A549 (cell line): ENCODE results near the gene SLC16A10. TPM values are rescaled to one million over a fixed set of nuclear protein-coding genes. Genes with fewer than 3 reads are reported as not detected.

Source experiments
- ATAC-seq, 2 experiments: fragments of 200-7000 bp in 1 of 2; fragments of >200 bp in 1 of 2; cut with Nextera tagmentation in 1 of 2; cut with Tn5 transposase in 1 of 2; 3 replicates each; pipeline versions ENCODE4 v1.8.0 to v1.9.1; 2018 to 2020; ENCODE audit warnings: mild to moderate bottlenecking in 1 of 2, moderate library complexity in 1 of 2
- CTCF ChIA-PET: fragments of 300-600 bp; sonication (Branson Sonifier 250); formaldehyde crosslinking; extraction: SDS; loops from one replicate; lab custom pipeline; 2021; ENCODE audit warnings: antibody characterized with exemption, inconsistent platforms; lab: Yijun Ruan, JAX
- POLR2A ChIA-PET: fragments of 350-600 bp; formaldehyde crosslinking; extraction: SDS; loops from one replicate; lab custom pipeline; 2021; ENCODE audit warnings: antibody characterized with exemption, inconsistent platforms; lab: Yijun Ruan, JAX
- DNase-seq, 2 experiments: peaks; one replicate each; pipeline versions ENCODE4 v3.0.0 to v3.0.0-alpha.2; 2011 to 2016; ENCODE audit warnings: low read depth in 1 of 2, low spot score in 1 of 2
- FAIRE-seq: peaks from 2 replicates; lab custom pipeline; 2011; peaks lifted over from hg19 to GRCh38; lab: Jason Lieb, UNC
- H3K27ac ChIP-seq, 2 experiments: fragments of >200 bp; sonication (Bioruptor Twin); formaldehyde crosslinking; 3 replicates each; pipeline ENCODE4 v1.5.1; 2016 to 2017
- H3K4me1 ChIP-seq: fragments of >200 bp; sonication (Bioruptor Twin); formaldehyde crosslinking; 3 replicates; pipeline ENCODE4 v1.6.1; 2016
- H3K4me2 ChIP-seq: fragments of >200 bp; sonication (Bioruptor Twin); formaldehyde crosslinking; 3 replicates; pipeline ENCODE4 v1.6.1; 2016
- H3K4me3 ChIP-seq: fragments of >200 bp; sonication (Bioruptor Twin); formaldehyde crosslinking; 3 replicates; pipeline ENCODE4 v1.5.1; 2016
- H3K9me3 ChIP-seq: fragments of >200 bp; sonication (Bioruptor Twin); formaldehyde crosslinking; 3 replicates; pipeline ENCODE4 v1.6.1; 2016
- BHLHE40 ChIP-seq: IDR thresholded peaks from 2 replicates; pipeline ENCODE4 v1.6.1; 2012; ENCODE audit warnings: low read depth, low read length, inconsistent platforms
- CBX2 ChIP-seq: fragments of 200-600 bp; sonication (generic); IDR thresholded peaks from 2 replicates; pipeline ENCODE4 v1.6.1; 2016; ENCODE audit warnings: low read depth, mild to moderate bottlenecking, borderline replicate concordance
- CBX8 ChIP-seq: fragments of 200-600 bp; sonication (generic); IDR thresholded peaks from 2 replicates; pipeline ENCODE4 v1.6.1; 2016
- CEBPB ChIP-seq, 2 experiments: fragments of >200 bp in 1 of 2; sonication (Bioruptor Twin) in 1 of 2; formaldehyde crosslinking in 1 of 2; IDR thresholded peaks; 2 replicates each; pipeline ENCODE4 v1.6.1; 2012 to 2016
- CHD2 ChIP-seq: fragments of 150-350 bp; IDR thresholded peaks from 2 replicates; pipeline ENCODE4 v1.6.1; 2014; ENCODE audit warnings: low read length; ENCODE audit not compliant: partially characterized antibody
- EHF ChIP-seq: fragments of 250-450 bp; sonication (Bioruptor Pico); IDR thresholded peaks from 2 replicates; pipeline ENCODE4 v1.5.0; 2020; ENCODE audit warnings: mild to moderate bottlenecking
- EHMT2 ChIP-seq: fragments of 200-600 bp; sonication (generic); IDR thresholded peaks from 2 replicates; pipeline ENCODE4 v1.6.1; 2016; ENCODE audit warnings: antibody characterized with exemption, low read depth, mild to moderate bottlenecking, moderate library complexity
- EP300 ChIP-seq, 2 experiments: fragments of >200 bp; sonication (Bioruptor Twin); formaldehyde crosslinking; IDR thresholded peaks; 2 replicates in 1 of 2; 3 replicates in 1 of 2; pipeline ENCODE4 v1.6.1; 2016 to 2017
- FOXS1 ChIP-seq: fragments of 250-450 bp; sonication (Bioruptor Pico); IDR thresholded peaks from 2 replicates; pipeline ENCODE4 v1.5.0; 2020; ENCODE audit warnings: mild to moderate bottlenecking, moderate library complexity
- HOXA7 ChIP-seq: fragments of 250-450 bp; sonication (Bioruptor Pico); IDR thresholded peaks from 2 replicates; pipeline ENCODE4 v1.5.0; 2020; ENCODE audit warnings: mild to moderate bottlenecking, moderate library complexity
- KDM1A ChIP-seq: fragments of 200-600 bp; sonication (generic); IDR thresholded peaks from 2 replicates; pipeline ENCODE4 v1.6.1; 2016; ENCODE audit warnings: low read depth, mild to moderate bottlenecking
- NPAS2 ChIP-seq: fragments of 250-450 bp; sonication (Bioruptor Pico); IDR thresholded peaks from 2 replicates; pipeline ENCODE4 v1.8.0; 2022; ENCODE audit warnings: mild to moderate bottlenecking, moderate library complexity, borderline replicate concordance
- RAD21 ChIP-seq, 2 experiments: fragments of >200 bp in 1 of 2; sonication (Bioruptor Twin) in 1 of 2; formaldehyde crosslinking in 1 of 2; IDR thresholded peaks in 1 of 2; conservative IDR thresholded peaks in 1 of 2; 2 replicates in 1 of 2; 3 replicates in 1 of 2; pipeline ENCODE4 v1.6.1; 2012 to 2018; ENCODE audit warnings: inconsistent platforms in 1 of 2
- RARB ChIP-seq: fragments of 250-450 bp; sonication (Bioruptor Pico); IDR thresholded peaks from 2 replicates; pipeline ENCODE4 v1.8.0; 2021; ENCODE audit warnings: mild to moderate bottlenecking, moderate library complexity
- RFX5 ChIP-seq: fragments of 450-650 bp; IDR thresholded peaks from 2 replicates; pipeline ENCODE4 v1.7.1; 2014; ENCODE audit warnings: antibody characterized with exemption, mild to moderate bottlenecking, moderate library complexity
- SMC3 ChIP-seq: fragments of >200 bp; sonication (Bioruptor Twin); formaldehyde crosslinking; IDR thresholded peaks from 3 replicates; pipeline ENCODE4 v1.6.1; 2018; ENCODE audit warnings: inconsistent platforms
- WGBS: methylation state at CpG from one replicate; pipeline ENCODE4 v1.1.6; 2017; ENCODE audit errors: missing lambda C conversion rate; 5-methylcytosine and 5-hydroxymethylcytosine counted together
- polyA plus RNA-seq, 4 experiments: library from polyadenylated mRNA; depleted of rRNA in 3 of 4; stranded (reverse); fragments of >200 nt; fragmentation: RNase III in 1 of 4; extraction: RNeasy Plus Mini Kit Qiagen cat#74134 plus additional on column Dnase treatment in 1 of 4; gene quantifications; 2 replicates in 3 of 4; 3 replicates in 1 of 4; pipeline ENCODE4 v1.2.3, GENCODE V29; 2011 to 2017
- small RNA-seq, 6 experiments: library from RNA; depleted of rRNA; stranded (forward); fragments of <200 nt; gene quantifications; one replicate each; pipeline ENCODE3, GENCODE V24; 2012
- TF ChIP-seq, protein P1 (sequence below): IDR thresholded peaks from 2 replicates; pipeline ENCODE4 v1.6.1; 2012
- TF ChIP-seq, protein P2 (sequence below): fragments of >200 bp; sonication (Bioruptor Twin); formaldehyde crosslinking; IDR thresholded peaks from 3 replicates; pipeline ENCODE4 v1.6.1; 2016
- TF ChIP-seq, protein P3 (sequence below): fragments of 450-650 bp; IDR thresholded peaks from 2 replicates; pipeline ENCODE4 v1.6.1; 2014; ENCODE audit warnings: antibody characterized with exemption

The SLC16A10 gene
- polyA plus RNA-seq, 2 of the 4 experiments (the other 2 are of a cell fraction), result 0.27 to 1.00 TPM

DNA sequence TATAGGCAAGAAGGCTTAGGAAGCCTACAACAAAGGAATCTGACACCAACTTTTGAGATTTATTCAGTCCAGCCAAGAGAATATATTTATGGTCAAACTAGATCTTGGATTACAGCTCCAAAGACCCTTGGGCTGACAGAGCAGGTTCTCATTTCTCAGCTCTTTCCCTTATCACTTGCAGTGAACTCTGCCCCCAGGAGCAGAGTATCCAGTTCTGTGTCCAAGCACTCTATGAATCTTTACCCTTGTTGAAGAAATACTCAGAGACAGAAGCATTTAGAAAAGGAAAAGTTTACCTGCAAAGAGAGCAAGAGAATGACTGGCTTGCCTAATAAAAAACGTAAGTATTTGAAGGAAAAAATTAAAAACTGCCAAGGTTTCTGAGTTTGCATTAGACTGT lies 190.5 kb downstream of the SLC16A10 start:
- DNase-seq (no peak), FAIRE-seq (no peak), ATAC-seq (no peak)
- POLR2A ChIA-PET, result no interaction called here
- CTCF ChIA-PET, result no interaction called here
- Histone ChIP-seq H3K9me3 (0 out of 3 replicates have a peak, but pooled peaks cover 8% of the 10 kb centered on the region), H3K4me3 (no peak overlapping the region), H3K4me2 (no peak overlapping the region), H3K4me1 (no peaks in the 10 kb centered on the region), H3K27ac (no peak overlapping the region)
- WGBS, result 89% methylated on average over 1 of the region's 1 CpG
- TF ChIP-seq EHMT2 (no peak), CHD2 (no peak)

DNA sequence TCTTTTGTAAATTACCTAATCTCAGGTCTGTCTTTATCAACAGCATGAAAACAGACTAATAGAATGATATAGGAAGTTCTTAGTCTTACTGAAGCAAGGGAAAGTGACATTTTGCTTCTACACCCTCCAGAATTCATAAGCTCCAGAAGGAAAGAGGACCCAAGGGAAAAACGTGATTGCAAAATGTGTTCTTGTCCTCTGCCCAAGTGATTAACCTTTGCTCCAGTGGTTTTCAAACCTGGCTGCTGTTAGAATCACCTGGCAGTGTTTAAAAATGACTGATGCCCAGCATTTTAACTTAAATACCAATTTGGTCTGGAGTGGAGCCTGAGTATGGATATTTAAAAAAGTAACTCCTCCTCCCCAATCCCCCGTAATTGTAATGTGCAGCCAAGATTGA lies 191.4 kb downstream of the SLC16A10 start:
- DNase-seq (no peak), ATAC-seq (no peak), FAIRE-seq (no peak)
- Histone ChIP-seq H3K9me3 (0 out of 3 replicates have a peak, but pooled peaks cover 8% of the 10 kb centered on the region), H3K4me1 (no peaks in the 10 kb centered on the region), H3K4me3 (no peak overlapping the region), H3K27ac (no peak overlapping the region), H3K4me2 (no peak overlapping the region)
- ChIA-PET CTCF (no interaction called here), POLR2A (no interaction called here)
- 87% methylated on average over 2 of the region's 2 CpGs for WGBS
- no peak for TF ChIP-seq FOXS1
- no peak for TF ChIP-seq BHLHE40
- no peak for TF ChIP-seq CBX8
- TF ChIP-seq KDM1A, result no peak
- no peak for TF ChIP-seq HOXA7 (CRISPR knock-in tag)
- no peak for TF ChIP-seq CHD2
- TF ChIP-seq CEBPB (IDR thresholded peaks at IDR 0.05), result no peak
- TF ChIP-seq, protein P1, sequence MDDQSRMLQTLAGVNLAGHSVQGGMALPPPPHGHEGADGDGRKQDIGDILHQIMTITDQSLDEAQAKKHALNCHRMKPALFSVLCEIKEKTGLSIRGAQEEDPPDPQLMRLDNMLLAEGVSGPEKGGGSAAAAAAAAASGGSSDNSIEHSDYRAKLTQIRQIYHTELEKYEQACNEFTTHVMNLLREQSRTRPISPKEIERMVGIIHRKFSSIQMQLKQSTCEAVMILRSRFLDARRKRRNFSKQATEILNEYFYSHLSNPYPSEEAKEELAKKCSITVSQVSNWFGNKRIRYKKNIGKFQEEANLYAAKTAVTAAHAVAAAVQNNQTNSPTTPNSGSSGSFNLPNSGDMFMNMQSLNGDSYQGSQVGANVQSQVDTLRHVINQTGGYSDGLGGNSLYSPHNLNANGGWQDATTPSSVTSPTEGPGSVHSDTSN, result no peak
- TF ChIP-seq, protein P2, sequence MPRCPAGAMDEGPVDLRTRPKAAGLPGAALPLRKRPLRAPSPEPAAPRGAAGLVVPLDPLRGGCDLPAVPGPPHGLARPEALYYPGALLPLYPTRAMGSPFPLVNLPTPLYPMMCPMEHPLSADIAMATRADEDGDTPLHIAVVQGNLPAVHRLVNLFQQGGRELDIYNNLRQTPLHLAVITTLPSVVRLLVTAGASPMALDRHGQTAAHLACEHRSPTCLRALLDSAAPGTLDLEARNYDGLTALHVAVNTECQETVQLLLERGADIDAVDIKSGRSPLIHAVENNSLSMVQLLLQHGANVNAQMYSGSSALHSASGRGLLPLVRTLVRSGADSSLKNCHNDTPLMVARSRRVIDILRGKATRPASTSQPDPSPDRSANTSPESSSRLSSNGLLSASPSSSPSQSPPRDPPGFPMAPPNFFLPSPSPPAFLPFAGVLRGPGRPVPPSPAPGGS, result no peak
- TF ChIP-seq EP300 (IDR thresholded peaks at IDR 0.05), result no peak
- TF ChIP-seq SMC3, result no peak
- TF ChIP-seq, protein P3, sequence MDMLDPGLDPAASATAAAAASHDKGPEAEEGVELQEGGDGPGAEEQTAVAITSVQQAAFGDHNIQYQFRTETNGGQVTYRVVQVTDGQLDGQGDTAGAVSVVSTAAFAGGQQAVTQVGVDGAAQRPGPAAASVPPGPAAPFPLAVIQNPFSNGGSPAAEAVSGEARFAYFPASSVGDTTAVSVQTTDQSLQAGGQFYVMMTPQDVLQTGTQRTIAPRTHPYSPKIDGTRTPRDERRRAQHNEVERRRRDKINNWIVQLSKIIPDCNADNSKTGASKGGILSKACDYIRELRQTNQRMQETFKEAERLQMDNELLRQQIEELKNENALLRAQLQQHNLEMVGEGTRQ, result no peak

DNA sequence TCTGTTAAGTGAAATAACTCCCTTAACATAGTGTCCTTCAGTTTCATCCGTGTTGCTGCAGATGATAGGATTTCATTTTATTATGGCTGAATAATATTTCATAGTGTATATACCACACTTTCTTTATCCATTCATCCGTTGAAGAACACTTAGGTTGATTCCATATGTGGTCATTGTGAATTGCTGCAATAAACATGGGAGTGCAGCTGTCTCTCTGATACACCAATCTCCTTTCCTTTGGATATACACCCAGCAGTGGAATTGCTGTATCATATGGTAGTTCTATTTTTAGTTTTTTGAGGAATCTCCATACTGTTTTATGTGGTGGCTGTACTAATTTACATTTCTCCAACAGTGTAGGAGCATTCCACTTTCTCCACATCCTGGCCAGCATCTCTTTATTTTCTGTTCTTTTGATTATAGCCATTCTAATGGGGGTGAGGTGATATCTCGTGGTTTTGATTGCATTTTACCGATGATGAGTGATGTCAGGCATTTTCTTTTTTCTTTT lies 193.2 kb downstream of the SLC16A10 start:
- H3K4me3 ChIP-seq, result no peak overlapping the region
- H3K4me1 ChIP-seq, result no peaks in the 10 kb centered on the region
- ATAC-seq, result no peak
- 0 out of 3 replicates have a peak, but pooled peaks cover 2% of the 10 kb centered on the region for H3K9me3 ChIP-seq
- FAIRE-seq, result no peak
- ChIA-PET POLR2A (no interaction called here), CTCF (interaction anchor here (1.3 kb wide), 1 partner anchor 21 kb away, joined by 6 read pairs; a partner anchor contains a TSS)
- DNase-seq, result no peak
- no peak overlapping the region for H3K4me2 ChIP-seq
- no peak for TF ChIP-seq RFX5
- no peak for TF ChIP-seq RARB (CRISPR knock-in tag)
- no peak for TF ChIP-seq EHF (CRISPR knock-in tag)
- TF ChIP-seq RAD21 (conservative IDR thresholded peaks at IDR 0.05 in 1 of 2, IDR thresholded peaks at IDR 0.05 in 1 of 2), result no peak
- TF ChIP-seq CBX2, result no peak
- TF ChIP-seq NPAS2 (CRISPR knock-in tag), result no peak
- 91% methylated on average over 4 of the region's 4 CpGs for WGBS
- no peak overlapping the region for H3K27ac ChIP-seq

Small RNAs within 50 kb of the gene (small RNA-seq; reads per million reads assigned to genes)
- 0 reads per million in 6 experiments for gene RNU6-960P

Other genes with a start within 250 kb of the SLC16A10 start
- 106 and 147 TPM in 2 replicates for gene AMD1, start 212.7 kb upstream of the SLC16A10 start, polyA plus RNA-seq (2011; rRNA removed)
- gene AMD1, start 212.7 kb upstream of the SLC16A10 start, polyA plus RNA-seq (2017; fragmentation: RNase III; extraction: RNeasy Plus Mini Kit Qiagen cat#74134 plus additional on column Dnase treatment), result 82.3 to 89.2 TPM (median 83.6 TPM) in 3 replicates
- 59.9 and 105 TPM in 2 replicates for gene GTF3C6, start 128.8 kb upstream of the SLC16A10 start, polyA plus RNA-seq (2011; rRNA removed)
- gene GTF3C6, start 128.8 kb upstream of the SLC16A10 start, polyA plus RNA-seq (2017; fragmentation: RNase III; extraction: RNeasy Plus Mini Kit Qiagen cat#74134 plus additional on column Dnase treatment), result 105 to 112 TPM (median 110 TPM) in 3 replicates
- 35.8 and 58.3 TPM in 2 replicates for gene RPF2, start 105.5 kb upstream of the SLC16A10 start, polyA plus RNA-seq (2011; rRNA removed)
- gene RPF2, start 105.5 kb upstream of the SLC16A10 start, polyA plus RNA-seq (2017; fragmentation: RNase III; extraction: RNeasy Plus Mini Kit Qiagen cat#74134 plus additional on column Dnase treatment), result 26.5 to 35.8 TPM (median 26.8 TPM) in 3 replicates